LNCAP (cell line): ENCODE data around the gene NFIB.

Source experiments
- CTCF ChIP-seq: fragments of 450-650 bp; IDR thresholded peaks from 2 replicates; pipeline ENCODE4 v1.5.1; 2017; ENCODE audit warnings: mild to moderate bottlenecking

Gene NFIB

GRCh38 chr9:14098486-14099180 is 215.3 kb downstream of the NFIB start:
- TF ChIP-seq CTCF: no peak

- no peak for TF ChIP-seq CTCF
Measured at GRCh38 chr9:14097666-14098415, 216.1 kb downstream of the NFIB start.

GRCh38 chr9:14097215-14097614 is 216.7 kb downstream of the NFIB start:
- TF ChIP-seq CTCF: no peak

- no peak for TF ChIP-seq CTCF
Measured at GRCh38 chr9:14096258-14096922, 217.6 kb downstream of the NFIB start.

GRCh38 chr9:14095277-14095676 is 218.7 kb downstream of the NFIB start:
- no peak for TF ChIP-seq CTCF

GRCh38 chr9:14094491-14094890 is 219.4 kb downstream of the NFIB start:
- no peak for TF ChIP-seq CTCF

- TF ChIP-seq CTCF: no peak
Measured at GRCh38 chr9:14092344-14092743, 221.6 kb downstream of the NFIB start.
